KOPT-K1 (cell line): Measurements from ENCODE around the gene SAPCD1.
A peak's percentile ranks its signal among the peaks of the same experiment; 100 is the strongest.

ENCODE experiments used
- H3K27ac ChIP-seq: fragments of 200-600 bp; sonication (generic); 2 replicates; pipeline ENCODE4 v1.5.1; 2016; ENCODE audit warnings: antibody characterized with exemption, mild to moderate bottlenecking, low read depth, low read length; ENCODE audit not compliant: poor library complexity, severe bottlenecking
- H3K36me3 ChIP-seq: fragments of 200-600 bp; sonication (generic); 2 replicates; pipeline ENCODE4 v1.5.1; 2017; ENCODE audit warnings: antibody characterized with exemption, mild to moderate bottlenecking, low read length, moderate library complexity; ENCODE audit not compliant: insufficient read depth
- H3K9me3 ChIP-seq: fragments of 200-600 bp; sonication (generic); 2 replicates; pipeline ENCODE4 v1.5.1; 2017; ENCODE audit warnings: antibody characterized with exemption, low read length, mild to moderate bottlenecking; ENCODE audit not compliant: insufficient read depth, poor library complexity, severe bottlenecking

Gene SAPCD1

GRCh38 chr6:31762356-31762755 lies at the start of gene SAPCD1:
Gene SAPCD1, plus strand, starts transcription at chr6:31762656. Its CDS starts 399 bp downstream, at chr6:31763055.
- Histone ChIP-seq H3K9me3 (no peaks in the 10 kb centered on the region), H3K36me3 (peaks cover 83% of the 10 kb centered on the region), H3K27ac (no peak within 1 kb of the TSS)

DNA sequence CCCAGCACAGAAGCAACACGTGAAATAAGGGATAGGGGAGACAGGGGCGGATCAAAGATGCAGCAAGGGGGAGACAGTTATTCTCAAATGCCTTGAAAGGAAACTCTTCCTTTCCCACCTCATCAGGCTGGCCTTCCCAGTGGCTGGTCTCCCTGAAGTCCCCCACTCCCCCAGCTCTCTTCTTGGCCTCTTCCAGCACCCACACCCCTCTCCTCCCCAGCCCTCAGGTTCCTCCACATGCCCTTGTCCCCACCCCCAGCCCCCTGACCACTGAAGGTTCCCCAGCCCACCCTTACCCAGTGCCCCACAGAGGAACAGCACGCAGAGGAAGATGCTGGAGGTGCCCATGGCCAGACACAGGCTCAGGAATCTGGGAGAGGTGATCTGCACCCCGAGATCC lies 49.0 kb upstream of the SAPCD1 start:
- H3K27ac ChIP-seq = peak overlapping the region; percentile 11
- no peaks in the 10 kb centered on the region for H3K9me3 ChIP-seq
- H3K36me3 ChIP-seq = no peaks in the 10 kb centered on the region

- Histone ChIP-seq H3K36me3 (no peaks in the 10 kb centered on the region), H3K27ac (peak overlapping the region; percentile 11), H3K9me3 (no peaks in the 10 kb centered on the region)
Observed at GRCh38 chr6:31713991-31714684, 48.3 kb upstream of the SAPCD1 start.

DNA sequence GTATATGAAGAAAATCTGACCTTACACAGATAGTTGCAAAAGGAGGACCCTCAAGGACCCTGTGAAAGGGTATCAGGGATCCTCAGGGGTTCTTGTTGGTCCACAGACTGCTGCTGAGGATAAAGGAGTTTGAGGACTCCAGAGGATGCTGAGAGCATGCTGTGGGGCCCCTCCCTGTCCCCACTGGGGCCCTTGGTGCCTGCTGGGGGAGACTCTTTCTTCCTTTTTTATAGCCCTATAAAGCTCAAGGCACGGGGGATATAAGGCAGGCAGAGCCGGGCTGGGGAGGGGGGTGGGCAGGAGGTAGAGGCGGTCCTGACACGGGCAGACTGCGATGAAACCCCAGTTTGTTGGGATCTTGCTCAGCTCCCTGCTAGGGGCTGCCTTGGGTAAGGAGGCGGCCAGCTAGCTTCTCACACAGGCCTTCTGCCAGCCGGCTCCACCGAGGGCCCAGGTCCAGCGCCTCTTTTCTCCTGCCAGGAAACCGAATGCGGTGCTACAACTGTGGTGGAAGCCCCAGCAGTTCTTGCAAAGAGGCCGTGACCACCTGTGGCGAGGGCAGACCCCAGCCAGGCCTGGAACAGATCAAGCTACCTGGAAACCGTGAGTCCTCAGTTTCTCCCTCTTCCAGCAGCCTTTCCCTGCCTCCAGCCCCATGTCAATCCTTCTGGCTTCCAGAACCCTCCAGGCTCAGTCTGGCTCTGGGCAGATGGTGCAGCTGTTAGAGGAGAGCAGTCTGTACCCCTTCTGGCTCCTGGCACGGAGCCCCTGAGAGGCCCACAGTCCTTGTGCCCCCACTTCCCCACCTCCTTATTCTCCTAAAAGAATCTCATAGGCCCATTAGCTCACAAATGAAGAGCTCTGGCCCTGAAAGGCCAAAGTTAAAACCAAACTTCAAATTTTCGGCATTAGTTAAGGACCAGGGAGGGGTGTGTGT lies 47.2 kb upstream of the SAPCD1 start, which contains the start of gene LY6G6D:
LY6G6D (plus strand) TSS at position 327 of the 937 bp plus-strand sequence; CDS start at position 335, 8 bp downstream.
- Histone ChIP-seq H3K36me3 (no peaks in the 10 kb centered on the region), H3K9me3 (no peaks in the 10 kb centered on the region), H3K27ac (peak within 1 kb of the TSS; percentile 11)

GRCh38 chr6:31717499-31718222 lies 44.8 kb upstream of the SAPCD1 start:
- no peak overlapping the region for H3K27ac ChIP-seq
- H3K9me3 ChIP-seq = no peaks in the 10 kb centered on the region
- H3K36me3 ChIP-seq = no peaks in the 10 kb centered on the region

DNA sequence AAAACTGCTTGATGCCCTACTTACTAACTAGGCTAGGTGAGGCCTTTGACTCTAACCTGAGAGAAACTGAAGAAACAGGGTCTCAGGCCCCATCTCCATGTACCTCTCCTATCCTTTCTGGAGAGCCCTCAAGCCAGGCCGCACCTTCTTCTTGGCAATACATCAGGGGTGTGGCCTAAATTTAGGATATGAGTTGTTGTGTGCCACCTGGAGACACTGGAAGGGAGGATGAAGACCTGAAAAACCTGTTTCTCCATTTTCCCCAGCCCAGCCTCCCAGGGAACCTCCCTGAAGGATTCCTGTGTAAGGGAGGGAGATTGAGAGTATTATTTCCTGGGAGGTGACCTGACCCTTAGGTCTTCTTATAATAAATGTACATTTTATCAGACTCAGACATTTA lies 44.2 kb upstream of the SAPCD1 start:
- no peak overlapping the region for H3K27ac ChIP-seq
- H3K36me3 ChIP-seq = no peaks in the 10 kb centered on the region
- H3K9me3 ChIP-seq = no peaks in the 10 kb centered on the region

- H3K27ac ChIP-seq = no peak overlapping the region
- no peaks in the 10 kb centered on the region for H3K36me3 ChIP-seq
- H3K9me3 ChIP-seq = no peaks in the 10 kb centered on the region
Observed at GRCh38 chr6:31719001-31719400, 43.5 kb upstream of the SAPCD1 start.

- Histone ChIP-seq H3K36me3 (no peaks in the 10 kb centered on the region), H3K27ac (no peak overlapping the region), H3K9me3 (no peaks in the 10 kb centered on the region)
Observed at GRCh38 chr6:31720196-31720770, 42.2 kb upstream of the SAPCD1 start.

GRCh38 chr6:31721351-31722020 lies 41.0 kb upstream of the SAPCD1 start, which contains the start of gene LY6G6C:
Gene LY6G6C, minus strand, starts transcription at chr6:31721746. Its CDS starts 67 bp downstream, at chr6:31721679.
- Histone ChIP-seq H3K9me3 (no peaks in the 10 kb centered on the region), H3K36me3 (peaks cover 3% of the 10 kb centered on the region; the same call in 1 of the 2 replicates), H3K27ac (no peak within 1 kb of the TSS)

DNA sequence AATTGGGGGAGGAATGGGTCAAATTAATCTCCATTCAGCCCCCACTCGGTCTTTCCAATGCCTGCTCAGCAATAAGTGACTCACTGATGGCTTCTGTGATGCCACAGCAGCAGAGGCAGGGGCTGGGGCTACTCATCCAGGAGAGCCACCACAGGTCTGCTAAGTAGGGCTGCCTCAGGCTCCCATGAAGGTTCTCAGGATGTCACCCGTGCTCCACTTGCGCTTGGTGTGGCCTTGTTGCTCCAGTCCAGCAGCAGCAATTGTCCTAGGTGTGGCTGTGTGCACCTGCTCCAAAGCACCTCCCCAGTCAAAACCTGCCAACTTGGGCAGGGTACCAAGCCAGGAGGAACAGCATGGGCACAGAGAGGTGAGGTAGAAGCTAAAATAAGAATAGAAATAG lies 40.3 kb upstream of the SAPCD1 start:
- Histone ChIP-seq H3K36me3 (peaks cover 10% of the 10 kb centered on the region), H3K27ac (no peak overlapping the region), H3K9me3 (no peaks in the 10 kb centered on the region)

DNA sequence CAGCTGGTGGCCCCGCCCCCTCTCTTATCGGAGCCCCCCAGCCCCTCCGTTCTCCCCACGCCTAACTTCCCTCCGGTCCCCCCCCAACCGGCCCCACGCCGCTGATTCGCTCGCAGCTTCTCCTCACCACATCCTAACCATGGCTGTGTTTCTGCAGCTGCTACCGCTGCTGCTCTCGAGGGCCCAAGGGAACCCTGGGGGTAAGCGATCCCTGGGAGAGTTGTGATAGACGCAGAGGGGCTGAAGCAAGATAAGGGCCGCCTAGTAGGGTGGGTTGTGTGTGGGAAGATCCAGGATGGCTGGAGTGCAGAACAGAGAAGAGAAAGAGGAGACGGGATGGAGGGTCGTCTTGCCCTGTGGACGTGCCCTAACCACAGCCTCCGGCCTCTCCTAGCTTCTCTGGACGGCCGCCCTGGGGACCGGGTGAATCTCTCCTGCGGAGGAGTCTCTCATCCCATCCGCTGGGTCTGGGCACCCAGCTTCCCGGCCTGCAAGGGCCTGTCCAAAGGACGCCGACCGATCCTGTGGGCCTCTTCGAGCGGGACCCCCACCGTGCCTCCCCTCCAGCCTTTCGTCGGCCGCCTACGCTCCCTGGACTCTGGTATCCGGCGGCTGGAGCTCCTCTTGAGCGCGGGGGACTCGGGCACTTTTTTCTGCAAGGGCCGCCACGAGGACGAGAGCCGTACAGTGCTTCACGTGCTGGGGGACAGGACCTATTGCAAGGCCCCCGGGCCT lies 39.0 kb upstream of the SAPCD1 start, which contains the start of gene MPIG6B:
MPIG6B (plus strand) TSS at position 129 of the 735 bp plus-strand sequence; CDS start at position 140, 11 bp downstream.
- no peaks in the 10 kb centered on the region for H3K9me3 ChIP-seq
- peaks cover 13% of the 10 kb centered on the region for H3K36me3 ChIP-seq
- H3K27ac ChIP-seq = peak within 1 kb of the TSS; percentile 74

DNA sequence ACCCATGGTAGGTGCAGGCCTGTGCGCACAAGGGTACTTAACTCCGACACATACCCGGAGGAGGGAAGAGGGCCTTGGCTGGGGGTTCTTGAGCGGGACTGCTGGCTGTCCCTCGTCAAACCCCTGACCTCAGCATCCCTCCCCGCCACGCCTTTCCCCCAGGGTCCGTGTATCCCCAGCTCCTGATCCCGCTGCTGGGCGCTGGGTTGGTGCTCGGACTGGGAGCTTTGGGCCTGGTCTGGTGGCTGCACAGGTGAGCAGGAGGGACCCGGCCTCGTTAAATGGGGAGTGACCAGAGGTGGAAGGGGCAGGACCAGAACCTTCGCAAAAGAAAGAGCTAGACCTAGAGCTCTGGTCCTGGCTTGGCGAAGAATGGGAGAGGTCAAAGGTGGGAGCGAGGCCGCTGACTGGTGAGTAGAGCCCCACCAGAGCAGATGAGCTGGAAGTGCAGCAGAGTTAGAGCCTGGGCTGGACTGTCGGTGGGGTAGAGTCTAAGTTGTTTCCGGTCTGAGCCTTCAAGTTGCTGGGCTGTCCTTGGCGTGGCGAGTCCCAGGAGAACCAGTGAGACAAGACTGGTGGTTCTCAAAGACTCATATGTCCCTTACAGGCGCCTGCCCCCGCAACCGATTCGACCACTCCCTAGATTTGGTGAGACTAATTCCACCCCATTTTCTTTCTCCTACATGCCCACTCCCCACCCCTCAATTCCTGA lies 38.3 kb upstream of the SAPCD1 start:
- peaks cover 13% of the 10 kb centered on the region for H3K36me3 ChIP-seq
- H3K27ac ChIP-seq = peak overlapping the region; percentile 74
- no peaks in the 10 kb centered on the region for H3K9me3 ChIP-seq
